ENCODE results near the gene PRR15L. TPM values are rescaled to one million over a fixed set of nuclear protein-coding genes. Genes with fewer than 3 reads are reported as not detected.
"Not testable (repeated sequence)": the region's sequence is repeated elsewhere in the genome, so short reads cannot be mapped to it uniquely, and the experiment has no call there.

The PRR15L gene
- total RNA-seq, 1 experiment from 2014 or later = 0.18 TPM

- DNase-seq (ENCODE audit: low read depth, low spot score) = no peak
- H3K27ac ChIP-seq (ENCODE audit: low read length) = no peak overlapping the region; the same call in 1 of the 2 replicates
- H3K4me3 ChIP-seq (ENCODE audit: low read depth in 2 of 2, low read length in 2 of 2) = no peak overlapping the region
- no peaks in the 10 kb centered on the region for H3K27me3 ChIP-seq (ENCODE audit: control insufficient read depth, insufficient read depth, low read length)
- ChIA-PET POLR2A (no interaction called here), CTCF (no interaction called here)
- no peak for ATAC-seq
- TF ChIP-seq CTCF (IDR thresholded peaks at IDR 0.05) (no peak), TCF7L2 (IDR thresholded peaks at IDR 0.05; ENCODE audit: low read depth, low read length) (no peak), POLR2AphosphoS5 (IDR thresholded peaks at IDR 0.05; ENCODE audit: low read depth, low read length) (no peak), SIN3A (IDR thresholded peaks at IDR 0.05; ENCODE audit: borderline replicate concordance, insufficient read depth, low read depth, low read length) (no peak), REST (IDR thresholded peaks at IDR 0.05; ENCODE audit: insufficient read depth in 1 of 2, low read depth in 2 of 2, low read length in 1 of 2) (no peak)
- no peaks in the 10 kb centered on the region for H3K9me3 ChIP-seq (ENCODE audit: control insufficient read depth, insufficient read depth, low read depth, low read length)
- BruUV-seq (replicated peaks) = no TSS peak
- H3K36me3 ChIP-seq (ENCODE audit: control insufficient read depth, insufficient read depth, low read length) = no peaks in the 10 kb centered on the region
- intact Hi-C loops (cut with micrococcal nuclease; ENCODE audit: unreplicated experiment) = no loop called here
- in situ Hi-C loops (cut with HindIII; ENCODE audit: low pct_unique_long_range_greater_than_20kb, low sequenced_read_pairs) = no loop called here
- peaks cover 16% of the 10 kb centered on the region for H3K4me1 ChIP-seq (ENCODE audit: control insufficient read depth, insufficient read depth, low read length)
These were observed 31.5 kb upstream of the PRR15L start for GRCh38 chr17:47989159-47989558.

GRCh38 chr17:47988445-47988844 is 30.8 kb upstream of the PRR15L start:
- CTCF ChIA-PET = not testable (repeated sequence)

DNA sequence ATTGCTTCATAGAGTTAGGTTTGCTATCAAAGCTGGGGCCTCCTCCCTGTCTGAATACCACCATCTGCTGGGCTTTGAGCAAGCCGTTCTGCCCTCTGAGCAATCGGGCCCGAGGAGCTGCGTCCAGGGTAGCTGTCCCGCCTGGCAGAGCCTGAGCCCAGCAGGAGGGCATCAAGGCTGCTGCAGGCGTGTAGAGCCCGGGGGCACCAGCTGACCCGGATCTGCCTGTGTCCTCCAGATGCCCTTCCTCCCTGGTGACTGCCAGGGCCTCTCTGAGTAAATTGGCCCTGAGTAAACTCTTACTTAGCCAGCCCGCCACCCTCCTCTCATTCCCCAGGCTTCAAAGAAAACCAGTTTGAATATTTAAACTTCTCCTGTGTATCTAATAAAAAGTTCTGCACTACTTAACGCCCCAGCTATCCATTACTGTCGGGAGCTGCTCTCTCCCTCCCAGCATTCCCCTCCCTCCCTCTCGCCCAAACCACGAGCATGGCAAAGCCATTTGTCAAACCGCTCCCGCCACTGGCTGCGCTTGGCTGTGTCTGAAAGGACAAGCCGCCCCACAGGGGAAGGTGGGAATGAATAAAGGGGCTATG is 29.7 kb upstream of the PRR15L start:
- Histone ChIP-seq H3K36me3 (ENCODE audit: control insufficient read depth, insufficient read depth, low read length) (no peaks in the 10 kb centered on the region; the same call in 1 of the 2 replicates), H3K27me3 (ENCODE audit: control insufficient read depth, insufficient read depth, low read length) (no peaks in the 10 kb centered on the region), H3K27ac (ENCODE audit: low read length) (peak overlapping the region; percentile 57; the same call in 1 of the 2 replicates), H3K4me1 (ENCODE audit: control insufficient read depth, insufficient read depth, low read length) (peaks cover 12% of the 10 kb centered on the region), H3K4me3 (ENCODE audit: low read depth in 2 of 2, low read length in 2 of 2) (no peak overlapping the region), H3K9me3 (ENCODE audit: control insufficient read depth, insufficient read depth, low read depth, low read length) (no peaks in the 10 kb centered on the region)
- ChIA-PET POLR2A (no interaction called here), CTCF (interaction anchor here (0.6 to 1.1 kb wide), 2 partner anchors 31 to 165 kb away, joined by 3 to 4 read pairs; no protein-coding TSS in a partner anchor)
- no TSS peak for BruUV-seq (replicated peaks)
- DNase-seq (ENCODE audit: low read depth, low spot score) (no peak), ATAC-seq (peak; percentile 63)
- in situ Hi-C loops (cut with HindIII; ENCODE audit: low pct_unique_long_range_greater_than_20kb, low sequenced_read_pairs) = no loop called here
- intact Hi-C loops (cut with micrococcal nuclease; ENCODE audit: unreplicated experiment) = no loop called here
- no peak for TF ChIP-seq CTCF (IDR thresholded peaks at IDR 0.05)
- TF ChIP-seq TCF7L2 (IDR thresholded peaks at IDR 0.05; ENCODE audit: low read depth, low read length) = no peak
- TF ChIP-seq SIN3A (IDR thresholded peaks at IDR 0.05; ENCODE audit: borderline replicate concordance, insufficient read depth, low read depth, low read length) = no peak
- no peak for TF ChIP-seq REST (IDR thresholded peaks at IDR 0.05; ENCODE audit: insufficient read depth in 1 of 2, low read depth in 2 of 2, low read length in 1 of 2)
- no peak for TF ChIP-seq POLR2AphosphoS5 (IDR thresholded peaks at IDR 0.05; ENCODE audit: low read depth, low read length)

More at GRCh38 chr17:47988445-47988844, 30.8 kb upstream of the PRR15L start:
- peaks cover 16% of the 10 kb centered on the region for H3K4me1 ChIP-seq (ENCODE audit: control insufficient read depth, insufficient read depth, low read length)
- H3K9me3 ChIP-seq (ENCODE audit: control insufficient read depth, insufficient read depth, low read depth, low read length); in situ Hi-C loops (cut with HindIII; ENCODE audit: low pct_unique_long_range_greater_than_20kb, low sequenced_read_pairs); BruUV-seq (replicated peaks); H3K27ac ChIP-seq (ENCODE audit: low read length); H3K4me3 ChIP-seq (ENCODE audit: low read depth in 2 of 2, low read length in 2 of 2); H3K27me3 ChIP-seq (ENCODE audit: control insufficient read depth, insufficient read depth, low read length); DNase-seq (ENCODE audit: low read depth, low spot score); intact Hi-C loops (cut with micrococcal nuclease; ENCODE audit: unreplicated experiment); POLR2A ChIA-PET; H3K36me3 ChIP-seq (ENCODE audit: control insufficient read depth, insufficient read depth, low read length); ATAC-seq: not testable (repeated sequence)

Measured in Panc1 (cell line).